Neural progenitor cell (in vitro differentiated cells): ENCODE data around the gene MMP11. TPM values are rescaled to one million over a fixed set of nuclear protein-coding genes. Genes with fewer than 3 reads are reported as not detected.
A peak's percentile ranks its signal among the peaks of the same experiment; 100 is the strongest.

Source experiments
- DNase-seq: peaks from one replicate; pipeline ENCODE4 v3.0.0-alpha.2; 2016; ENCODE audit warnings: low spot score
- H2AFZ ChIP-seq: fragments of 200-600 bp; sonication (generic); replicated peaks from 2 replicates; pipeline ENCODE4 v1.6.1; 2016; ENCODE audit warnings: antibody characterized with exemption
- H3F3A ChIP-seq: fragments of 200-600 bp; sonication (generic); 2 replicates; pipeline ENCODE4 v1.6.1; 2016; ENCODE audit warnings: antibody characterized with exemption, low read depth
- H3K27ac ChIP-seq: fragments of 200-600 bp; sonication (generic); 2 replicates; pipeline ENCODE4 v1.5.1; 2016; ENCODE audit warnings: mild to moderate bottlenecking
- H3K27me3 ChIP-seq: fragments of 200-600 bp; sonication (generic); 2 replicates; pipeline ENCODE4 v1.6.1; 2016; ENCODE audit warnings: mild to moderate bottlenecking, moderate library complexity
- H3K36me3 ChIP-seq: fragments of 200-600 bp; sonication (generic); 2 replicates; pipeline ENCODE4 v1.5.1; 2016
- H3K4me1 ChIP-seq: fragments of 200-600 bp; sonication (generic); 2 replicates; pipeline ENCODE4 v1.6.1; 2016; ENCODE audit warnings: mixed run types
- H3K4me2 ChIP-seq: fragments of 200-600 bp; sonication (generic); 2 replicates; pipeline ENCODE4 v1.6.1; 2016
- H3K4me3 ChIP-seq: fragments of 200-600 bp; sonication (generic); 2 replicates; pipeline ENCODE4 v1.5.1; 2016
- H3K79me2 ChIP-seq: fragments of 200-600 bp; sonication (generic); 2 replicates; pipeline ENCODE4 v1.6.1; 2016; ENCODE audit warnings: low read depth
- H3K9ac ChIP-seq: fragments of 200-600 bp; sonication (generic); 2 replicates; pipeline ENCODE4 v1.6.1; 2016
- H3K9me3 ChIP-seq: fragments of 200-600 bp; sonication (generic); 2 replicates; pipeline ENCODE4 v1.5.1; 2016; ENCODE audit warnings: low read depth
- H4K20me1 ChIP-seq: fragments of 200-600 bp; sonication (generic); 2 replicates; pipeline ENCODE4 v1.6.1; 2016; ENCODE audit warnings: low read depth
- H3K27ac Mint-ChIP-seq: 3 replicates; pipeline ENCODE4 v1.8.0; 2021; ENCODE audit warnings: mixed read lengths
- H3K27me3 Mint-ChIP-seq: 2 replicates; pipeline ENCODE4 v1.8.0; 2022; ENCODE audit warnings: low read depth, mild to moderate bottlenecking, inconsistent platforms, moderate library complexity, mixed read lengths; ENCODE audit not compliant: insufficient read depth
- H3K36me3 Mint-ChIP-seq: 3 replicates; pipeline ENCODE4 v1.8.0; 2021; ENCODE audit warnings: mixed read lengths
- H3K4me1 Mint-ChIP-seq: 3 replicates; pipeline ENCODE4 v1.8.0; 2021; ENCODE audit warnings: mixed read lengths
- H3K4me3 Mint-ChIP-seq: 3 replicates; pipeline ENCODE4 v1.8.0; 2021; ENCODE audit warnings: mild to moderate bottlenecking, moderate library complexity, mixed read lengths
- H3K9me3 Mint-ChIP-seq: 3 replicates; pipeline ENCODE4 v1.8.0; 2020; ENCODE audit warnings: mixed read lengths
- CTCF ChIP-seq: fragments of 200-600 bp; sonication (generic); IDR thresholded peaks from 2 replicates; pipeline ENCODE4 v1.5.1; 2017; ENCODE audit warnings: antibody characterized with exemption, mild to moderate bottlenecking
- EZH2 ChIP-seq: fragments of 200-600 bp; sonication (generic); IDR thresholded peaks from 2 replicates; pipeline ENCODE4 v1.6.1; 2017; ENCODE audit warnings: antibody characterized with exemption, mild to moderate bottlenecking, moderate library complexity
- EZH2phosphoT487 ChIP-seq: fragments of 200-600 bp; sonication (generic); IDR thresholded peaks from 2 replicates; pipeline ENCODE4 v1.6.1; 2017; ENCODE audit warnings: antibody characterized with exemption
- total RNA-seq: library from RNA; depleted of rRNA; stranded (reverse); fragments of >200 nt; gene quantifications from 2 replicates; pipeline ENCODE4 v1.2.3, GENCODE V29; 2015; ENCODE audit warnings: low replicate concordance

Gene MMP11
- total RNA-seq, 1 donor from 2014 or later: 4.1 TPM

DNA sequence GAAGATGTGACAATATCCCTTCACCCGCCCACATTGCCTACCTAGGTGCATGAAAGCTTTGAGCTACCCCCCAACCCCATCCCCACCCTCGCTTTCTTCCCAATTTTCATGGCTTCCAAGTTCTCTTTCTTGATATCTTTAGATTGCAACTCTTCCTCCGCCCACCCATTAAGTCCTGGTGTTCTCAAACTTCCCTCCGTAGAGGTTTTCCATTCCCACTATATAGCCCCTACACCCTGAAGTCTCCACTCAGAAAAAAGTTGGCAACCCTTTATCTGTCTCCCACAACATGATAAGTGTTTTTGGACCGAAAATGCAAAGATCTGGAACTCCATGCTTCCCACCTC, 22.3 kb upstream of the MMP11 start:
- no peaks in the 10 kb centered on the region for H3K36me3 ChIP-seq
- H3F3A ChIP-seq: peaks cover 9% of the 10 kb centered on the region
- H3K9me3 Mint-ChIP-seq: no peaks in the 10 kb centered on the region
- peaks cover 2% of the 10 kb centered on the region for H3K36me3 Mint-ChIP-seq
- H3K4me3 Mint-ChIP-seq: peak overlapping the region; percentile 86
- H3K4me2 ChIP-seq: peak overlapping the region; percentile 95
- peaks cover 28% of the 10 kb centered on the region for H3K4me1 Mint-ChIP-seq
- no peaks in the 10 kb centered on the region for H3K79me2 ChIP-seq
- TF ChIP-seq EZH2phosphoT487 (no peak), EZH2 (no peak), CTCF (no peak)
- no peak for DNase-seq
- peaks cover 5% of the 10 kb centered on the region for H3K27me3 Mint-ChIP-seq
- H3K9me3 ChIP-seq: no peaks in the 10 kb centered on the region
- H2AFZ ChIP-seq: peak overlapping the region; percentile 86
- peak overlapping the region; percentile 55 for H3K9ac ChIP-seq
- no peak overlapping the region for H3K27ac ChIP-seq
- H4K20me1 ChIP-seq: no peaks in the 10 kb centered on the region
- no peaks in the 10 kb centered on the region for H3K27me3 ChIP-seq
- H3K27ac Mint-ChIP-seq: no peak overlapping the region
- peak overlapping the region; percentile 88 for H3K4me3 ChIP-seq
- H3K4me1 ChIP-seq: peaks cover 7% of the 10 kb centered on the region

- peaks cover 5% of the 10 kb centered on the region for H3K27me3 Mint-ChIP-seq
- peak; percentile 51 for TF ChIP-seq CTCF
- no peak for TF ChIP-seq EZH2phosphoT487
- no peak for TF ChIP-seq EZH2
- H3K4me3 ChIP-seq: peak within 1 kb of the TSS; percentile 88
- H3K79me2 ChIP-seq: no peaks in the 10 kb centered on the region
- H3K9me3 ChIP-seq: no peaks in the 10 kb centered on the region
- no peaks in the 10 kb centered on the region for H3K27me3 ChIP-seq
- H3K4me2 ChIP-seq: peak within 1 kb of the TSS; percentile 95
- H3K9me3 Mint-ChIP-seq: no peaks in the 10 kb centered on the region
- H3K27ac Mint-ChIP-seq: peak within 1 kb of the TSS; percentile 53
- peak within 1 kb of the TSS; percentile 87 for H3K4me3 Mint-ChIP-seq
- peak within 1 kb of the TSS; percentile 82 for H3K27ac ChIP-seq
- H3K4me1 ChIP-seq: peaks cover 7% of the 10 kb centered on the region
- no peaks in the 10 kb centered on the region for H3K36me3 ChIP-seq
- no peaks in the 10 kb centered on the region for H4K20me1 ChIP-seq
- H3K36me3 Mint-ChIP-seq: peaks cover 2% of the 10 kb centered on the region
- peak within 1 kb of the TSS; percentile 61 for H3K9ac ChIP-seq
- H3K4me1 Mint-ChIP-seq: peaks cover 29% of the 10 kb centered on the region
- peaks cover 9% of the 10 kb centered on the region for H3F3A ChIP-seq
- peak within 1 kb of the TSS; percentile 87 for H2AFZ ChIP-seq
- DNase-seq: peak; percentile 97
Measured at GRCh38 chr22:23750714-23751440, 21.8 kb upstream of the MMP11 start, which contains the start of gene ZNF70. Gene ZNF70, minus strand, starts transcription at chr22:23751112. Its CDS starts 5,972 bp downstream, at chr22:23745140.

- Histone ChIP-seq H2AFZ (peak overlapping the region; percentile 87), H3K27me3 (no peaks in the 10 kb centered on the region), H3F3A (peaks cover 10% of the 10 kb centered on the region), H3K4me3 (peak overlapping the region; percentile 88), H3K9me3 (no peaks in the 10 kb centered on the region), H3K4me2 (peak overlapping the region; percentile 87), H3K4me1 (peaks cover 7% of the 10 kb centered on the region), H3K9ac (peak overlapping the region; percentile 61), H3K27ac (peak overlapping the region; percentile 82), H3K79me2 (no peaks in the 10 kb centered on the region), H4K20me1 (no peaks in the 10 kb centered on the region), H3K36me3 (no peaks in the 10 kb centered on the region)
- Mint-ChIP-seq H3K4me1 (peaks cover 29% of the 10 kb centered on the region), H3K27ac (peak overlapping the region; percentile 53), H3K27me3 (peaks cover 5% of the 10 kb centered on the region), H3K36me3 (peaks cover 2% of the 10 kb centered on the region), H3K9me3 (no peaks in the 10 kb centered on the region), H3K4me3 (peak overlapping the region; percentile 87)
- TF ChIP-seq EZH2phosphoT487 (no peak), EZH2 (no peak), CTCF (no peak)
- DNase-seq: peak; percentile 68
Measured at GRCh38 chr22:23751441-23751996, 21.1 kb upstream of the MMP11 start.
